CMK (cell line): ENCODE data around the gene KCTD16.

ENCODE experiments used
- DNase-seq: peaks from one replicate; pipeline ENCODE4 v3.0.0-alpha.2; 2010; ENCODE audit warnings: low read depth

Gene KCTD16

GRCh38 chr5:144166696-144167095 lies 4.0 kb upstream of the KCTD16 start:
- DNase-seq, result no peak

GRCh38 chr5:144167998-144168397 lies 2.7 kb upstream of the KCTD16 start:
- DNase-seq, result no peak

DNA sequence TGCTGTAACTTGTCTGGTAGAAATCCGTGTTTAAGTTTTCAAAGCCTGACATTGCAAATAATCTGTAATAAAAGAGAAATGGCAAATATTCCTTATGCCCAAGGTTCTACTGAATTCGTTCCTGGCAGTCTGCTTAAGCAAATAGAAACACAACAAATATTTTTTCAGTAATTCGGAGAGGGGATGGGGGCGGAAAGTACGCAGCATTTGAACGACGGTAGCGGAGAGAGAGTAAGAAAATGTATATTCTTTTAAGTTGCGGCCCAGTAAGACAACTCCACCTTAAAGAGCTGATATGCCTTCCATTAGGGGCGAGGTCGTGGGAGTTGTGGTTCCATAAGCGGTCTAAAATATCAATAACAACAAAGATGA lies 783 bp upstream of the KCTD16 start:
- no peak for DNase-seq

- no peak for DNase-seq
These were observed 3.1 kb downstream of the KCTD16 start for GRCh38 chr5:144173766-144174165.

DNA sequence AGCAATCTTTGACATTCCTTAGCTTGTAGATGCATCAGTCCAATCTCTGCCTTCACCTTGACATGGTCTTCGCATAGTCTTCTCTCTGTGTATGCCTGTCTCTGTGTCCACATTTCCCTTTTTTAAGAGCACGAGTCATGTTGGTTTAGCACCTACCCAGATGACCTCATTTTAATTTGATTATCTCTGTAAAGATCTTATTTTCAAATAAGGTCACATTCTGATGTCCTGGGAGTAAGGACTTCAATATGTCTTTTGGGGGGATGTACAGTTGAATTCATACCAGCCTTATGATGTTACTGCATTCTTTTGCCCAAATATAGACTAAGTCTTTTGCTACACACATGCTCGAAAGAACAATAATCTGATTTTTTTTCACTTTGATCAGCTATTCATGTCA lies 6.9 kb downstream of the KCTD16 start:
- no peak for DNase-seq

GRCh38 chr5:144179226-144179625 lies 8.6 kb downstream of the KCTD16 start:
- DNase-seq, result no peak

- DNase-seq, result no peak
These were observed 12.7 kb downstream of the KCTD16 start for GRCh38 chr5:144183254-144183889.

DNA sequence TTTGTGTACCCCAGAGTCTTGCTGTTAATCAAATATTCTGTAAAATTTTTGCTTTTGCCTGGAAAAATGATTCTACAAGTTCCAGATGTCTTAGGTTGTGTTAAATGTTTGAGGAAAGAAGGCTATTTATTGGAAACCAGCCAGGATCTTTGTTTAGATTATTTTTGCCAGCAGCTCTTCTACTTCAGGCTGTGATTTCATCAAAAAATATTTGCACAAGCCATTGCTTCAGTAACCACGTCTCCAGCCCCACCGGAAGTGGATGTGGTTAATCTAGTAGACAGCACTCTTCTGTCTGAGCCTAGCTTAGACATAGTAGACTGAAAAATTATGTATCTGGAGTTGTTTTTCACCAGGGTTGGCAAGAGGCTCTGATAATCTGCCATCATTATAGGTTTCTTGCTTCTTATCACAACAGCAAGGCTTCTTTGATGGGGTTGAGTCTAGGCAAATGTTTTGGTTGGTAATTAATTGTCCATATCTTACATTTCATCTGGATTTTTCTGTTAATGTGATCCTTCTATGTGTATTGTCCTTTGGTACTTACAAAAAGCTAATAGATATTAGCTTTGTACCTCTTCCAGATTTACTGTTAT lies 17.1 kb downstream of the KCTD16 start:
- DNase-seq, result no peak

- DNase-seq, result no peak
These were observed 19.2 kb downstream of the KCTD16 start for GRCh38 chr5:144189800-144190429.

DNA sequence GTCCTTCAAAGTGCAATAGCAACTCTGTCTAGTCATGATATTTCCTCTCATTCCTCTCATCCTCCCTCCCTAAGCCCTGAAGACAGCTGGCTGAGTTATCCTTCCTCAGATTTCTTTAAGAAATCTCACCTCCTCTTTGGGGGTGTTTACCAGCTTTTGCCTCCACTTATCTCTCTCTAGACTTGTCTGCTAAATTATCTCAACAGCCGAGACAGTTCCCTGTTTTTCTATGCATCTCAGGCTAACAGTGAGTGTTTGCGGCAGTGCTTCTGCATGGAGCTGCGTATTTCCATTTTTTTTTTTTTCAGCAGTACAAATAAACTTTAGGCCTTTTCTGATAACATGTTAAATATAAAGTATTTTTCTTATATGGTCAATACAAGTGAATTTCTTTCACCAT lies 20.9 kb downstream of the KCTD16 start:
- DNase-seq, result no peak

GRCh38 chr5:144191998-144192397 lies 21.3 kb downstream of the KCTD16 start:
- DNase-seq, result no peak

GRCh38 chr5:144192661-144193060 lies 22.0 kb downstream of the KCTD16 start:
- DNase-seq, result no peak

- DNase-seq, result no peak
These were observed 23.5 kb downstream of the KCTD16 start for GRCh38 chr5:144194144-144194543.

- DNase-seq, result no peak
These were observed 24.8 kb downstream of the KCTD16 start for GRCh38 chr5:144195448-144195847.

DNA sequence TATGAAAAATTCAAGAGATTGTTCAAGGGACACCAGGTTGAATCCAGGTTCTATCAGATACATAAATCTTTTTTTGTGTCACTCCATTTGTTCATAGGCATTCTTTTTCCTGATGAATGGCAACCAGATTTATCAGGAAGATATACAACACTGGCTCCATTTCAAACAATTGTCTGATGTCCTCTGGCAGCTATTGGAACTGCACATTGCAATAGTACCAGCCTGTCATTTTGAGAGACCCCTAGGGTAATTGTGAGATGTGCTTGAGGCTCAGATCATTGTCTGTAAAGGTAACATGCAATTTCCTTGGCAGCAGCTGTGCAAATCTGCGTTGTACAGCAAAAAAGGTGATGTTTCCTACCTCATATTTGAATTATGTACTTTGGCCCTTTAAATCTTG lies 25.9 kb downstream of the KCTD16 start:
- DNase-seq, result no peak

- DNase-seq, result no peak
These were observed 27.7 kb downstream of the KCTD16 start for GRCh38 chr5:144198386-144198785.

GRCh38 chr5:144201588-144201987 lies 30.9 kb downstream of the KCTD16 start:
- peak; percentile 35 for DNase-seq

- no peak for DNase-seq
These were observed 31.4 kb downstream of the KCTD16 start for GRCh38 chr5:144202072-144202471.

DNA sequence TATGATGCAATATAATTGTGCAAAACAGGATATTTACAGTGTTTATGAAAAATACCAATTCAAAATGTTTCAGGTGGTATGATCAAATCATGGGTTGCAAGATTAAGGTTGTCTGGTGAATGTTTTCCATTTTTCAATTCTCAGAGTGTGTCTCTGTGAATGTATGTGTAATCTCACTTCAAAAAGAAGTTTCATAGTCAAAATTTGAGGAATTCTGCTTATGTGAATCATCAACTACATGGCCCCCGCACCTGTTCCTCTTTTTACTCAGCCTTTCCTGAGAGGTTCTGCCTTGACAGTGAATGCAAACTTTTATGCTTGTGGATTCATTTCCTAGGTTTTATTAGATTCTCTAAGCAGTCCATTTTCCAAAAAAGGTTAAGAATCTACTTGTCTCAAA lies 32.1 kb downstream of the KCTD16 start:
- DNase-seq, result no peak

- DNase-seq, result no peak
These were observed 33.3 kb downstream of the KCTD16 start for GRCh38 chr5:144203750-144204596.

DNA sequence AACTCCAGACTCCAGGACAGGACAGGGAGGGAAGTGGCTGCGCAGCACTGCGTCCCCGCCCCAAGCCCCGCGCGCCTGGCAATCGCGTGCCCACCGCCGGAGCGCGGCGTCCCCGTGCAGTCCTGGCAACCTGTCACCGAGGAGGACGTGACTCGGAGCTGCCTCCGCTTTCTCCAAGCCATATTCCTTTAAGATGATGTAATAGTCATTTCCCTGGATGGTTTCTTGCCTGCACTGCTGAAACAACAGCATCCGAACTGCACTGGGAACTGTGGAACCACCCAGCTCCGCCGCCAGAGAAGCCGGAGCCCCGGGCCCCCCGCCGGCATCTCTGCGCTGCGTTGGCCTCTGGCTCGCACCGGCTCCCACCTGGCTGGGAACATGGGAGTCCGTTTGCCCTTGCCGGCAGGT lies 34.5 kb downstream of the KCTD16 start:
- no peak for DNase-seq

DNA sequence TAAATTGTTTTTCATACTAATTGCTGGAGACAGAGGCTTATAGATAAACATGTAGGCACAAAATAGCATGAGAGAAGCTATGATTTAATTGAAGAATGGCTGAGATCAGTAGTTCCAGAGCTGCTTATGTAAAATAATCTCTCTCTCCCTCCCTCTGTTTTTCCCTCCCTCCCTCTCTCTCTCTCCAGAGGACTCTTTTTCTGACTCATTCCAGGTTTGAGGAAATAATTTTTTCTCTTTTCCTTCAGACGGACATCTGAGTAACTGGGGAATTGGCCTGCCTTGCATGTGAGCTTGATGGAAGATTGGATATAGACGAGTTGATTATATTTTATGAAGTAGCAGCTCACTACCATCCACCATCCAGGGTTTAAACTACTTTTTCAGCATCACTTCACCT lies 35.5 kb downstream of the KCTD16 start:
- DNase-seq, result no peak

DNA sequence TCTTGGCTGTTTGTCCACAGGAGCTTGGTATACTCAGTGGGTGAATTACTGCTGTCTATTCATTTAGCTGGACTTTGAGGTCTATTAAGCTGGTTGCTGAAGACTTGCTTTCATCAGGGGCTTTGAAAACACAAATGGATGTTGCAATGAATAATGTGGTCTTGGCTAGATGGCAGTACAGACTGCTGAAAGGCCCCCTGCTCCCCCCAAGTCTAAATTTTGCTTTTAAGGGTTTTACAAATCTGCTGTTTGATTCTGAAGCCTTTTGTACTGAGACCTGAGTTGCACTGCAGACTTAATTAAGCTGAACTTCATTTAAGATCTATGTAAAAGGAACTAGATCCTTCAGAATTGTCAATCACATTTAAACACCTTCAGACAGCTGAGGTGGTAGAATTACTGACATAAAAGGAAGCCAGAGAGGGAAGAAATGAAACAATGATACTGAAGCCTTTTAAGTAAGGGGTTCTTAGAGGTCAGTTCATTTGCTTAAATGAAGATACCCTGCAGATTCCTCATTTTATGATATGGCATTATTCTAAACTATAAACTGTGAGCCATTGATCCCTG lies 37.3 kb downstream of the KCTD16 start:
- no peak for DNase-seq
